Dedifferentiated amniotic fluid mesenchymal stem cell (primary cell): ENCODE data around the gene KCNA5.

Source experiments
- DNase-seq: peaks from one replicate; pipeline ENCODE4 v3.0.0-alpha.2; 2016; ENCODE audit errors: extremely low spot score

The KCNA5 gene

GRCh38 chr12:5027046-5027821 is 16.4 kb upstream of the KCNA5 start:
- DNase-seq, result no peak

- DNase-seq, result no peak
Observed at GRCh38 chr12:5030066-5030465, 13.6 kb upstream of the KCNA5 start.

GRCh38 chr12:5031242-5031641 is 12.4 kb upstream of the KCNA5 start:
- no peak for DNase-seq

DNA sequence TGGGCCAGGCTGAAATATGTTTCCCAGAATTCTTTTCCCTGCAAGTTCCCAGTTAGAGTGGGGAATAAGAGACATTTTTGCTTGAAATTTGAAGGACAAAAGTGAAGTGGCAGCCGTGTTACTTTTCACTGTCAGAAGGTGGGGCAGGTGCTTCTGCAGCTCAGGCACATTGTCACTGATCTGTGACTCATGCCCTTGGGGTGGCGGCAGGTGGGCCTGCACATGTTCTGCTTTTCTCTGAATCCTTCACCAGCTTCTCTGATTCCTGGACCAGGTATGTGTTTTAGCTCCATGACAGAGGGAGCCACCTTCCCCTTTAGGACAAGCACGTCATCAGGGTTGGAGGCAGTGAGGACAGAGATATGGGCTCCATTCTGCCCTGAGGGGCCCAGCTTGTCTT is 11.7 kb upstream of the KCNA5 start:
- no peak for DNase-seq

DNA sequence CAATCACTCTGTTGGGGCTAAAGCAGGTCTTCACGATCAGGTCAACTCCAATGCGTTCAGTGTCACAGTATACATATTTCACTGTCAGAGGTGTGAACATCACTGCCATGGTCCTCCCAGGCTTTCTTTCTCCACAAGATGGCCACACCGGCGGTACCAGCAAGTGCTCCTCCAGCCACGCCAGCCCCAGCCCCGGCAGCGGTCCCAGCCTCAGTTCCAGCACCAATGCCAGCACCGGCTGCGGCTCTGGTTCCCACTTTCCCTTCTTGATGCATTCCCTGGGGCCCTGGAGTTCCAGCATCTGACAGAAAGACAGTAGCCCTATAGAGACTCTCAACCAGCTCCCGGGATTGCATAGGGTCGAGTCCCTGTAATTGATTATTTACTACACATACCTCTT is 10.9 kb upstream of the KCNA5 start:
- no peak for DNase-seq

DNA sequence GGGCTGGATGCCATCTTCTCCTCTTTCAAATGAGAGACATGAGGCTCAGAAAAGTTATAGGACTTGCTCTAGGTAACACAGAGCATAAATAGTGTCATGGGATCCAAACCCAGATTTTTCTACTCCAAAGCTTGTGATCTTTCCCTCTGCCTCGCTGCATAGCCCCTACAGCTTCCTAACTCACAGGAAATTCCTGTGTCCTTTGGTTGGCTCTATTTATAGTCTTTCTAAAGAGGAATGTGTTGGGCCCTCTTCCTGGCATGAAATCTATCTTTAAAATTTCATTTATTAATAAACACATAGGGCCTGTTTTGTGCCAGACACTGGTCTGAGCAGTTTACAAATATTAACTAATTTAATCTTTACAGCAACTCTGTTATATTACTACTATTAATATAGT is 9.8 kb upstream of the KCNA5 start:
- DNase-seq, result no peak

GRCh38 chr12:5034603-5035002 is 9.1 kb upstream of the KCNA5 start:
- no peak for DNase-seq

DNA sequence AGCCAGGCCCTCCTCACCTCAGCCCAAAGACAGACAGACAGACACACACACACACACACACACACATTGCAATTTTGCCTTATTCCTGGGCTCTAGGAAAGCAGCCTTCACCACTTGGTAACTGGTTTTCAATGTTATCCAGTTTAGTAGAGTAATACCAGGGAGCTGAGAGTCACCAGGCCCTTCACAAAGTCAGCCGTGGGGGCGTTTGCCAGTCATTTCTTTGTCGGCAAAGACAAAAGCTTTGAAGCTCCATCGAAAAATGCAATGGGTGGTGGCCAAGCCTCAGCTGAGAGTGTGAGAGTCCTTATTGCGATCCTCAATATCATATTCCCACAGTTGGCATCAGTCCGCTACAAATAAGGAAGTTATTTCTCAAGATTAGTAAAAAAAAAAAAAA is 8.1 kb upstream of the KCNA5 start:
- no peak for DNase-seq

- DNase-seq, result no peak
Observed at GRCh38 chr12:5036031-5036430, 7.6 kb upstream of the KCNA5 start.

- DNase-seq, result no peak
Observed at GRCh38 chr12:5037795-5038357, 5.8 kb upstream of the KCNA5 start.

GRCh38 chr12:5038781-5039311 is 4.8 kb upstream of the KCNA5 start:
- no peak for DNase-seq

- DNase-seq, result no peak
Observed at GRCh38 chr12:5039815-5040214, 3.9 kb upstream of the KCNA5 start.

DNA sequence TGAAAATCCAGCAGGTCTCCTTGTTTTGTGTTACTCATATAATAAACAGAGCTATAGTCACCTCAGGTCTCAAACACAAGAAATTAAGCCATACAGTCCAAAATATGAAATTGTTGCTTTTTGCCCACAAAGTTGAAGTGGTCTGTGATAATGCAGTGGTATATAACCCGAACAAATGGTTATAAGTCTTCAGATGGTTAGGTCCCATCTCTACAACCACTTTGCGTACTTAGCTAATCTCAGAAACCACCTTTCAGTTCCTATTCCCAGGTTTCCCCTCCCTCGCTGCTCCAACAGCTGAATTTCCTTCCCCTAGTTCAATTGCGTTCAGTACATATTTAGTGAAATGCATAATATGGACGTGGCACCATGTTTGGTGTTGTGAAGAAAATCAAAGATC is 3.3 kb upstream of the KCNA5 start:
- DNase-seq, result no peak

DNA sequence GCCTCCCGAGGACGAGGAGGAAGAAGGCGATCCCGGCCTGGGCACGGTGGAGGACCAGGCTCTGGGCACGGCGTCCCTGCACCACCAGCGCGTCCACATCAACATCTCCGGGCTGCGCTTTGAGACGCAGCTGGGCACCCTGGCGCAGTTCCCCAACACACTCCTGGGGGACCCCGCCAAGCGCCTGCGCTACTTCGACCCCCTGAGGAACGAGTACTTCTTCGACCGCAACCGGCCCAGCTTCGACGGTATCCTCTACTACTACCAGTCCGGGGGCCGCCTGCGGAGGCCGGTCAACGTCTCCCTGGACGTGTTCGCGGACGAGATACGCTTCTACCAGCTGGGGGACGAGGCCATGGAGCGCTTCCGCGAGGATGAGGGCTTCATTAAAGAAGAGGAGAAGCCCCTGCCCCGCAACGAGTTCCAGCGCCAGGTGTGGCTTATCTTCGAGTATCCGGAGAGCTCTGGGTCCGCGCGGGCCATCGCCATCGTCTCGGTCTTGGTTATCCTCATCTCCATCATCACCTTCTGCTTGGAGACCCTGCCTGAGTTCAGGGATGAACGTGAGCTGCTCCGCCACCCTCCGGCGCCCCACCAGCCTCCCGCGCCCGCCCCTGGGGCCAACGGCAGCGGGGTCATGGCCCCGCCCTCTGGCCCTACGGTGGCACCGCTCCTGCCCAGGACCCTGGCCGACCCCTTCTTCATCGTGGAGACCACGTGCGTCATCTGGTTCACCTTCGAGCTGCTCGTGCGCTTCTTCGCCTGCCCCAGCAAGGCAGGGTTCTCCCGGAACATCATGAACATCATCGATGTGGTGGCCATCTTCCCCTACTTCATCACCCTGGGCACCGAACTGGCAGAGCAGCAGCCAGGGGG is 979 bp downstream of the KCNA5 start:
- DNase-seq, result no peak

DNA sequence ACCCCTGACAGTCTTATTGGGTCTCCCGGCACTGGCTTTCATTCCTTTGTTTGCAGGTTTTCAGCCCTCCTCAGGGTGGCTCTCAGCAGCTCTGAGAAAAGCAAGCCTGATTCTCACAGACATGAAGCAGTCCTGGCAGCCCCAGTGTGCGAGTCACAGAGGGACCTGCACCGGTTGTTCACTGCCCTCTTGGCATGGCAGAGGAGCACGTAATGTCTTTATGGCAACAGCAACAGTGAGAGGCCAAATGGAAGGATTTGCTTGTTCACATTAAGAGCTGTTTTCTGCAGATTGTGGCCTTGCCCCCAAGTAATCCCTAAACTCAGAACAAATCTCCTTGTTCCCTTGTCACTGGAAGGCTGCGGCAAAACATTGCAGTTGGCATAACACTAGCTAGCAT is 3.4 kb downstream of the KCNA5 start:
- DNase-seq, result no peak

GRCh38 chr12:5047729-5048128 is 4.0 kb downstream of the KCNA5 start:
- no peak for DNase-seq

DNA sequence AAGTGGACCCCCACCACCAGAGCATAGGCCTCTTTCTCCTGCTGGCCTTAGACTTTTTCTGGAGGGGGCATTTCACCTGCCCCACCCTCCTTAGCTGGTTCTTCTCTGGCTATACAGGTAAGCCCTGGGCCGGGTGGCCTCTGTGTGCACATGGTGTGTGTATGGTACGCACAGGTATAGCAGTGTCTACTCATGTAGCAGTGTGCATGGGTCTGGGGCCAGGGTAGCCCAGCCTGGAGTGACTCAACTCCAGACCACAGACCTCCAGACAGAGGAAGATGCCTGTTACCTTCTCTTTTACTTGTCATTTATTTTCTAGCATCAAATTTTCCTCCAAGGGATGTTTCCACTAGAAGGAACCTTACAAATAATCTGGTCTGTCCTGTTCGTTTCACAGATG is 6.9 kb downstream of the KCNA5 start:
- DNase-seq, result no peak

DNA sequence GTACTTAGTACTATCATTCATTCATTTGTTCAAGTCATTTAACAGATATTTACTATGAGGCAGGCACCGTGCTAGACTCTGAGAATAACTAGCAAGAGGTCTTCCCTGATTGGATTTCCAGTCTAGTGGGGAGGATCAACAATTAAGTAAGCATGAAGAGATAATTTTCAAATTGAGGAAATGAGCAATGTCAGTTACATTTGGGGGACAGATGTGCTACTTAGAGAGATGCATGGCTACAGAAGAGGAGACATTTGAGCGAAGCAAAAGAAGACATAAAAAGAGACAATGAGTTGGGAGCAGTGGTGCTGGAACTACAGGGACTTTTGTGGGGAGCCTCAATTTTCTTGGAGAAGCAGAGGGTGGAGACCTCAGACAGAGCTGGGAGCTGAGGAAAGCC is 7.7 kb downstream of the KCNA5 start:
- no peak for DNase-seq

- DNase-seq, result no peak
Observed at GRCh38 chr12:5051913-5052312, 8.2 kb downstream of the KCNA5 start.

GRCh38 chr12:5052348-5052747 is 8.7 kb downstream of the KCNA5 start:
- DNase-seq, result no peak

- no peak for DNase-seq
Observed at GRCh38 chr12:5059358-5059757, 15.7 kb downstream of the KCNA5 start.

GRCh38 chr12:5060958-5061357 is 17.3 kb downstream of the KCNA5 start:
- no peak for DNase-seq

DNA sequence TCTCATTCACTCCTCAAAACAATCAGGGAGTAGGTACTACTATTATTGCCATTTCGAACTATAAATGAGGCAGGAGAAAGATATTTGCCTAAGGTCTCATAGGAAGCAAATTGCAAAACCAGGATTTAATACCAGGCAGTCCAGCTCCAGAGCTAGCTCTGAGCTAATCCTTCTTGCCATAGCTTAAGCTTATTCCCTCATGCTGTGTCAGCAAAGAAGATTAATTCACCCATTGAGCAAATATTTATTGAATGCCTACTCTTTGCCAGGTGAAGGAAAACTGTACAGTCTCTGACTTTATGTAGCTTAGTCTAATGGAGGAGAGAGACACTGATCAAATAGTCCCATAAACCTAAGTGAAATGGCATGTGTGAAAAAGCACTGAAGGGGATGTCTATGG is 19.5 kb downstream of the KCNA5 start:
- no peak for DNase-seq
